Epithelial cell of proximal tubule (primary cell): ENCODE measurements around the gene SYNJ2. TPM values are rescaled to one million over a fixed set of nuclear protein-coding genes. Genes with fewer than 3 reads are reported as not detected.

ENCODE experiments used
- DNase-seq: peaks from one replicate; pipeline ENCODE4 v3.0.0-alpha.2; 2011; ENCODE audit warnings: low read depth
- H3K4me3 ChIP-seq: 2 replicates; pipeline ENCODE4 v1.5.1; 2011; ENCODE audit warnings: low read depth, mild to moderate bottlenecking, low read length
- total RNA-seq: library from RNA; depleted of rRNA; stranded (reverse); fragments of >200 nt; gene quantifications from 2 replicates; pipeline ENCODE4 v1.2.3, GENCODE V29; 2015
- TF ChIP-seq, protein P1 (sequence below): conservative IDR thresholded peaks from 2 replicates; pipeline ENCODE4 v1.5.1; 2012; ENCODE audit warnings: low read depth, mild to moderate bottlenecking, low read length

Gene SYNJ2
- total RNA-seq, 1 donor from 2014 or later = 19.1 TPM

DNA sequence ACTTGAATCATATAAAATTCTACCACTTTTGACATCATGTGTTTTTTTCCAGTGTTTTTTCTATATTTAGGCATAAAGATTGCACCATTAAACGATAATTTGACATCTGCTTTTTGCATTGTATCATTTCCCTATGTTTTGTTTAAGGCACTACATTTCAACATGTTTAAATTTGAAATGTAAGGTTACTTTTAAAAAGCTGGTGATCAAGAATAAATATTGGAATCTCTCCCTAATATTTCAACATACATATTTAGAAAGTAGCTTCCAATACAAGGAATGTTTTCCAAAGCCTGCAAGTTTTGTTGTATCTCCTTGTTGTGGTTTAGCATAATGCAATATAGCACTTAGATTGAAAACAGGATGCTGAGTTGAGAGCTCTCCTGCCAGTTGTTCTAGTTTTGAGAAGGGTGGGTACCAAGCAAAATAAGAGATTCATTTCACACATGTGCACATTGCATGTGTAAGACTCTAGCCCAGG lies 76.5 kb downstream of the SYNJ2 start:
- no peak for DNase-seq
- TF ChIP-seq, protein P1, sequence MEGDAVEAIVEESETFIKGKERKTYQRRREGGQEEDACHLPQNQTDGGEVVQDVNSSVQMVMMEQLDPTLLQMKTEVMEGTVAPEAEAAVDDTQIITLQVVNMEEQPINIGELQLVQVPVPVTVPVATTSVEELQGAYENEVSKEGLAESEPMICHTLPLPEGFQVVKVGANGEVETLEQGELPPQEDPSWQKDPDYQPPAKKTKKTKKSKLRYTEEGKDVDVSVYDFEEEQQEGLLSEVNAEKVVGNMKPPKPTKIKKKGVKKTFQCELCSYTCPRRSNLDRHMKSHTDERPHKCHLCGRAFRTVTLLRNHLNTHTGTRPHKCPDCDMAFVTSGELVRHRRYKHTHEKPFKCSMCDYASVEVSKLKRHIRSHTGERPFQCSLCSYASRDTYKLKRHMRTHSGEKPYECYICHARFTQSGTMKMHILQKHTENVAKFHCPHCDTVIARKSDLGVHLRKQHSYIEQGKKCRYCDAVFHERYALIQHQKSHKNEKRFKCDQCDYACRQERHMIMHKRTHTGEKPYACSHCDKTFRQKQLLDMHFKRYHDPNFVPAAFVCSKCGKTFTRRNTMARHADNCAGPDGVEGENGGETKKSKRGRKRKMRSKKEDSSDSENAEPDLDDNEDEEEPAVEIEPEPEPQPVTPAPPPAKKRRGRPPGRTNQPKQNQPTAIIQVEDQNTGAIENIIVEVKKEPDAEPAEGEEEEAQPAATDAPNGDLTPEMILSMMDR = no peak
- H3K4me3 ChIP-seq = no peak overlapping the region

DNA sequence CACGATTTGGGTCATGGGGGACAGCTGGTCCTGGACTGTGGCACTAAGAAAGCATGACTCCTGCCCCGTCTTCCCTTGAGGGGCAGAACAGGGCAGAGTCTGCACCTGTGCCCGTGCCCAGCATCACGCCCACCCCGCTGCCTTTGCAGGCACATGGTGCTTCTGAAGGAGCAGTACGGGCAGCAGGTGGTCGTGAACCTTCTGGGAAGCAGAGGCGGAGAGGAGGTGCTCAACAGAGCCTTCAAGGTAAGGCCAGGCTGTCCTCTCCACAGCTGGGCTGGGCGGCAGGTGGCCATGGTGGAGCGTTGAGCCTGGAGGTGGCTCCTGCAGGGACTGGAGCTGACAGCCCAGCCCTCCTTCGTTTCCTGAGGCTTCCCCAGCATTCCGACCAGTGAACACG lies 77.4 kb downstream of the SYNJ2 start:
- DNase-seq = no peak
- H3K4me3 ChIP-seq = no peak overlapping the region
- TF ChIP-seq, protein P1 = no peak

GRCh38 chr6:158060455-158061360 lies 79.0 kb downstream of the SYNJ2 start:
- TF ChIP-seq, protein P1 = no peak
- no peak overlapping the region for H3K4me3 ChIP-seq
- DNase-seq = no peak

GRCh38 chr6:158061361-158061708 lies 79.7 kb downstream of the SYNJ2 start:
- TF ChIP-seq, protein P1 = no peak
- no peak for DNase-seq
- H3K4me3 ChIP-seq = no peak overlapping the region

DNA sequence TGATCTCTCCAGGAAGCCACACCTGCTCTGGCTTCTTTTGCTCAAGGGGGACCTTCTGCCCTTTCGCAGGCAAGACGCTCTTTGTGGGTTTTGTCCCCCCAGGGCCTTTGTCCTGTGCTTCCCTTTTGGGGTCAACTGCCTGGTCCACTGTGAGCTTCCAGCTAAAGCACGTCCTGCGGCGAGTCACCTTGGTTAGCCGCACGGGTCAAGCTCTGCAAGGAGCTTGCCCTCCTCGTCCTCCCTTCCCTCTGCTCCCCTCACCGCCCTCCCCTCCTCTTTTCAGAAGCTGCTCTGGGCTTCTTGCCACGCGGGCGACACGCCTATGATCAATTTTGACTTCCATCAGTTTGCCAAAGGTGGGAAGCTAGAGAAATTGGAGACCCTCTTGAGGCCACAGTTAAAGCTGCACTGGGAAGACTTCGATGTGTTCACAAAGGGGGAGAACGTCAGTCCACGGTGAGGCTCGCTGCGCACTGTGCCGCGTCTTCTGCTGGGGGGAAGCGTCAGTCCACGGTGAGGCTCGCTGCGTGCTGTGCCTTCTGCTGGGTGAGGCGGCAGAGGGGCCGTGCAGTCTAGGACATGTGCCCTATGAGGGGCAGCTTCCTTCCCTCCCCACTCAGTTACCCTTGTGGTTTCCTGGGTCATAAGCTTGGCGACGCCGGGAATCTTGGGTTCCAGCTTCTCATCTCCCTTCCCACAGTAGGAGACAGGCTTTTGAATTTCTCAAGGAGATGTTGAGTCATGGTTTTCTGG lies 80.2 kb downstream of the SYNJ2 start:
- DNase-seq = no peak
- TF ChIP-seq, protein P1 = no peak
- no peak overlapping the region for H3K4me3 ChIP-seq

GRCh38 chr6:158063736-158064135 lies 82.1 kb downstream of the SYNJ2 start:
- no peak overlapping the region for H3K4me3 ChIP-seq
- no peak for DNase-seq
- TF ChIP-seq, protein P1 = no peak
